Measurements from ENCODE around the gene SYT14.
"Not testable (repeated sequence)": the region's sequence is repeated elsewhere in the genome, so short reads cannot be mapped to it uniquely, and the experiment has no call there.

The SYT14 gene

GRCh38 chr1:210031473-210031872 lies 93.5 kb downstream of the SYT14 start:
- no peak for DNase-seq

DNA sequence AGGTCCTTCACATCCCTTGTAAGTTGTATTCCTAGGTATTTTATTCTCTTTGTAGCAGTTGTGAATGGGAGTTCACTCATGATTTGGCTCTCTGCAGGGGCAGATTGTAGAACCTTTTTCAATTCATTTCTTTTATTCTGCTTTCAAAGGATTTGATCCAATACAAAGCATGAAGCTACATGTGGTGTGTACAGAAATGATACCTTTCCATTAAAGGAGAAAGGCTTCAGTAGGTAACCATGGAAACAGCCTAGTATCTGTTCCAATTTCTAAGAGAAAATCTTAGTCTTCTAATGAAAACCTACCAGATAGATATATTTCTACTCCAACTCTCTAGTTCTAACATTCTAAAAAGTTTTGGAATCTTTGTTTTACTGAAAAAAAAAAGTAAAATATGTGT lies 105.0 kb downstream of the SYT14 start:
- DNase-seq, result no peak

DNA sequence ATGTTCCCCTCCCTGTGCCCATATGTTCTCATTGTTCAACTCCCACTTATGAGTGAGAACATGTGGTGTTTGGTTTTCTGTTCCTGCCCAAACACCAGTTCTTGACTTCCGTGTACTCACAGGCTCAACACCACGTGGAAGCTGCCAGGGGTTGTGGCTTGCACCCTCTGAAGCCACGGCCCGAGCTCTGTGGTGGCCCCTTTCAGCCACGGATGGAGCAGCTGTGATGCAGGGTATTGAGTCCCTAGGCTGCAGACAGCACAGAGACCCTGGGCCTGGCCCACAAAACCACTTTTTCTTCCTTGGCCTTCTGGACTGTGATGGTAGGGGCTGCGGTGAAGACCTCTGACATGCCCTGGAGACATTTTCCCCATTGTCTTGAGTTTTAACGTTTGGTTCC lies 111.6 kb downstream of the SYT14 start:
- DNase-seq, result no peak

DNA sequence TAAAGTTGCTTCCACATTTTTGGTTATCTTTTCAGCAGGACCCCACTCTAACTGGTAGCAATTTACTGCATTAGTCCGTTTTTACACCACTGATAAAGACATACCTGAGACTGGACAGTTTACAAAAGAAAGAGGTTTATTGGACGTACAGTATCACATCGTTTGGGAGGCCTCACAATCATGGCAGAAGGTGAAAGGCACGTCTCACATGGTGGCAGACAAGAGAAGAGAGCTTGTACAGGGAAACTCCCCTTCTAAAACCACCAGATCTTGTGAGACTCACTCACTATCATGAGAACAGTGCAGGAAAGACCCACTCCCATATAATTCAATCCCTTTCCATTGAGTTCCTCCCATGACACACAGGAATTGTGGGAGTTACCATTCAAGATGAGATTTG lies 112.5 kb downstream of the SYT14 start:
- DNase-seq, result not testable (repeated sequence)

GRCh38 chr1:210053126-210053525 lies 115.1 kb downstream of the SYT14 start:
- no peak for DNase-seq

DNA sequence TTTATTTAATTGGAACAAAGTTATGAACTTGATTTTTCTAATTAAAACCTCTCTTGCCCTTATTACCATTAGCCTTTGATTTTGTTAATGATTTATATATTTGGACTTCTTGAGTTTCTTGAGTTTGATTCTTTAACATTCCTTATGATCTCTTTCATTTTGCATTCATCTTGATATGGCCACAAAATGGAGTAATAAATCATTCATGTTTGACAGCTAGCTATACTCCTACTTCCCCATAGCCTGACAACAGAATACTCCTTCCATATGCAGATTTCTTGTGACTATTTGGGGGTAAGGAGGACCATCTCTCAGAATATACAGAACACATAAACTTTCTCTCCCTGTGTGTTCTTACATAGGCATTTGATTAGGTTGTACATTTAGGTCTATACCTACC lies 119.6 kb downstream of the SYT14 start:
- DNase-seq, result no peak

GRCh38 chr1:210061992-210062391 lies 124.0 kb downstream of the SYT14 start:
- DNase-seq, result no peak

DNA sequence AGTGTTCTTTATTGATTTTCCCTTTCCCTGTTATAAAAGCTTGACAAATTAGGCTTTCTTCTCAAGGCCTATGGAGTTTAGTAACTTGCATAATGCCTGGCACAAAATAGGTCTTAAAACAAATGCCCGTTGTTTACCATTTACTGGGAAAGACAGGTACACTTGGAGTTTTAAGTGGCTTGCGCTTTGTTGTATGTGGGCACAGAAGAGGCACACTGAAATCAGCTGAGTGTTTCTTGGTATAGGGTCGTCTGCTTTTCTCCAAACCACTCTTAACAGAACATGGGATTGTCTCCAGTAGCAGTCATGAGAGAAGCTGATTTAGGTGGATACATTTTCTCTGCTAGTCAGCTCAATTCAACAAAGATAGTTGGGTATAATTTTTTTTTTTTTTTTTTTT lies 132.5 kb downstream of the SYT14 start:
- no peak for DNase-seq

GRCh38 chr1:210072129-210072528 lies 134.1 kb downstream of the SYT14 start:
- DNase-seq, result no peak

DNA sequence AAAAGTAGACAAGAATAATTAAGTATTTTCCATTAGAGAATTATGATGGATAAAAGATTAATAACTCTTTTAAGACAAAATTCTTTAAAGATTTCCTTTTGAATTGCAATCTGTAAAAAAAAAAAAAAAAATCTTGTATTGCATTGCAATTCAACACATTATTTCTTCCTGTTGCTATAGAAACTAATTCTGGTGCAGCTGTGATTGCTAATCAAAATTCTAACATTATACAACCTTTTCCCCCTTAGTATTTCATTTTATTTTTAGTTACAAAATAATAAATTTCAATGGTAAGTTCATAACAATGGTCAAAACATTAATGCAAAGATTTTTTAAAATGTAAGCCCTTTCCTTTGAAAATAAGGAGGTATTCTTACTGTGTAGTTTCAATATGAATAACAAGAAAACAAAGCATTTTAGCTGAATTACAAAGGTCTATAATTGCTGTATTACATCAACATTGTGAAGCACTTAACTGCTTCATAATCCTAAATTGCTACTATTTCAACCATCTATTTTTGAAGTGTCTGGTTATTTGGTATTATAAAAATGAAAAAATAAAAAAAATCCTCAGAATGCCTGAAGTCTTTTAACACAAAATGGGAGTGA lies 135.0 kb downstream of the SYT14 start:
- DNase-seq, result no peak

- DNase-seq, result no peak
Observed at GRCh38 chr1:210074904-210075303, 136.9 kb downstream of the SYT14 start.

- no peak for DNase-seq
Observed at GRCh38 chr1:210076620-210077019, 138.6 kb downstream of the SYT14 start.

DNA sequence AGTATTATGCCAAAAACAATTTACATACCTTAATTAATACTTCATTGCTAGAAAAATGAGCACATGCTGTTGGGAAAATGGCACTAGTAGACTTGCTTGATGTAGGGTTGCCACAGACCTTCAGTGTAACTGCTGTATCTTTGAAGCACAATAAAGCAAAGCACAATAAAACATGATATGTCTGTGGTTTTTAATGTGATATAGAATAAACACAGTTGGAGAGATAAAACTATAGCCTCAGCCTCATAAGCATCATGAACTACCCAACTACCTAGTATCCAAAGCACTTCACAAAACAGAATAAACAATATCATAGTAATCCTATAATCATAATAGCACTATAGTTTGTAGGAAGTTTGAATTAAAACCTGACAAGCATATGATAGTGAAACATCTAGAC lies 143.5 kb downstream of the SYT14 start:
- DNase-seq, result no peak

DNA sequence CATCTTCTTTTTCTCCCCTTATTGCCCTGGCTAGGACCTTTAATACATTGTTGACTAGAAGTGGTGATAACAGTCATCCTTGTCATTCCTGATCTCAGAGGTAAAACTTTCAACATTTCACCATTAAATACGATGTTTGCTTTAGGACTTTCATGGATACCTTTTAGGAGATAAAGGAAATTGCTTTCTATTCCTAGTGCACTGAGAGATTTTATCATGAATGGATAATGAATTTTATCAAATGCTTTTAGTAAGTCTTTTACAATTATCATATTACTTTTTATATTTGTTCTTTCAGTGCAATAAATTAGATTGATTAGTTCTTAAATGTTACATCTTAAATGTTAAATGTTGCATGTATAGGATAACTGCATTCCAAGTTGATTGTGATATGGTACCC lies 147.3 kb downstream of the SYT14 start:
- DNase-seq, result no peak

DNA sequence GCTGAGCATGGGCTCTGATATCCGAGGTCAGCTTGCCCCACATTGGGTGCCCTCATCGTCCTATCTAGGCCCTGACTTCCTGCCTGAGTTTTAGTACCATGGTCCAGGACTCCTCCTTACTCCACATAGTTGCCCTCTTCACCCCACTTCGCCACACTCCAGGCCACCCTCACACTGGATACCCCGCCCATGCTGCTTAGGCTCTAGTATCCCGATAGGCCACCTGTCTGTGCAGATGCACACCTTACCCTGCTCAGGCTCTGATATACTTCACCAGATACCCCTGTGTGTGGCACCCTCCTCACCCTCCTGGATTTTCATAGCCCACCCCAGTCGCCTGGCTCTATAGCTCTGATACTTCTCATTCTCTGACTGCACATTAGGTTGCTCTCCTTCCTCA lies 149.0 kb downstream of the SYT14 start:
- no peak for DNase-seq

DNA sequence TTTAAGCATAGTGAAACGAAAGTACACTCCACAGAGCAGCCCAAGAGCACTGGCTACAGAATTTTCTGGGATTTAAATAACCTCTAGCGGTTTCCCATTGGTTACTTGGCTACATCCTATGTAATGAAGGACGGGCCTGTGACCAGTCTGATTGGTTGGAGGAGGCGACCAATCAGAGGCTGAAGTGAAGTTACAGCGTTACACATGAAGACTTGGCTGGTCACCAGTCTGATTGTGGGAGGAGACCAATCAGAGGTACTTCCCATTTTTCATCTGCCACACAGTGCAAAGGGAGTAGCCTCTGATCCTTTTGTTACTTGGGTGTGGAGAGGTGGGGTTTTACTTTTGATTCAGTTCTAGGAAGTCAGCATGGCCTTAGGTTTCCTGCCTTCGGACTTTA lies 151.8 kb downstream of the SYT14 start:
- no peak for DNase-seq

GRCh38 chr1:210092366-210092765 lies 154.3 kb downstream of the SYT14 start:
- DNase-seq, result no peak

DNA sequence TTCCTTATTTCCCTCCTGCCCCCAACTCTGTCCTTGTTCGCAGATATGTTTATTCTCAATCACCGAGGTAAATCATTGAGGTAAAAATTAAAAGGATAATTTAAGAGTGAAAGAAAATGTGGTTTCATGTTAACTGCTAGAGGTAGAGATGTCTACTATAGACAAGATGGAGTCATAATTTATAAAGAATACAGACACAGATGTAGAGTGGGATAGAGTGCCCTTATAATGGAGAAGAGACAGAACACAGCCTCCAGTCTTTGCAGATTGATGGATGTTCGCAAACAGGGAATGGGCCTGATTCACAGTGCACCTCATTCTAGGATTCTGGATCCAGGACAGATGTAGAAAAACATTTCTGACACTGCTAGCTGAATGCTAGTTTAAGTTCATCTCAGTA lies 155.4 kb downstream of the SYT14 start:
- no peak for DNase-seq

DNA sequence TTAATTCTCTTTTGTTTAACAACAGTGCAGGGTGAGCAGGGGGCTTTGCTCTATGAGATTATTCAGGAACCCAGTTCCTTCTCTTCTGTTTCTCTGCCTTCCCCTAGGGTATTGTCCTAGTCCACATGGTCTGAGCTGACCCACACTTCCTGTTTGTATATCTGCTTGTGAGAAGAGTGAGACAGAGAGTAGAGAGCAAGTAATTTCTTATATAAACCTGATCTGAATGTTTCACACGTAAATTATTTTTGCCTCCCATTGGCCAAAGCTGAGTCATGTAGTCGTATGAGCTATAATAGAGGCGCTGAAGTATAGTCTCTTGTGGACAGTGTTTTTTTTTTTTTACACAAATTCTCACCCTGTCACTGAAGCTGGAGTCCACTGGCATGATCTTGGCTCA lies 160.3 kb downstream of the SYT14 start:
- no peak for DNase-seq

DNA sequence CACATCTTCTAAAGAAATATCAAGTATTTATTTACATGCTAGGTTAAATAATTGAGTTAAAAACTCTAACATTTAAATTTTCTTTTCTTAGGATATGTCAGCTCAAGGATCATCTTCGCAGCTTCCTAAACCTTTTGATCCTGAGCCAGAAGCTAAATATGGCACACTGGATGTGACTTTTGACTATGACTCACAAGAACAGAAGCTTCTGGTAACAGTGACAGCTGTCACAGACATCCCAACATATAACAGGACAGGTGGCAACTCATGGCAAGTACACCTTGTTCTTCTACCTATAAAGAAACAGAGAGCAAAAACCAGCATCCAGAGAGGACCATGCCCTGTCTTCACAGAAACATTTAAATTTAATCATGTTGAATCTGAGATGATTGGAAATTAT lies 161.9 kb downstream of the SYT14 start:
- no peak for DNase-seq

DNA sequence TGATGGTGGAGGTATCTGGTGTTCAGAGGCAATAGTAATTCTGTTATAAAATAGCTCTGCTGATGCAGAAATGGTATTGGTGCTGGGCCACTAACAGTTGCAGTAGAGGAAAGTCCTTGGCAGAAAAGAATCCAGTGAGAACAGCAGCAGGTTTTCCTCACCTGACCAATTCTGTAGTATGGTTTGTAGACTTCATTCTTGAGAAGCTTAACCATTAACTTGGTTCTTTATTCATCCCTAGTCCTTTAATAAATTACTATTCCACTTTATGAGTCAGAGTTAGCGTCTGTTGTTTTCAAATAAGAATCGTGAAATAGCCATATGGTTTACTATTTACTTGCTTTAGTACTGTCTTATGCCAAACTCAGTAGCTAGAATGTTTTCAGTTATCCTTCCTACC lies 166.1 kb downstream of the SYT14 start:
- no peak for DNase-seq

DNA sequence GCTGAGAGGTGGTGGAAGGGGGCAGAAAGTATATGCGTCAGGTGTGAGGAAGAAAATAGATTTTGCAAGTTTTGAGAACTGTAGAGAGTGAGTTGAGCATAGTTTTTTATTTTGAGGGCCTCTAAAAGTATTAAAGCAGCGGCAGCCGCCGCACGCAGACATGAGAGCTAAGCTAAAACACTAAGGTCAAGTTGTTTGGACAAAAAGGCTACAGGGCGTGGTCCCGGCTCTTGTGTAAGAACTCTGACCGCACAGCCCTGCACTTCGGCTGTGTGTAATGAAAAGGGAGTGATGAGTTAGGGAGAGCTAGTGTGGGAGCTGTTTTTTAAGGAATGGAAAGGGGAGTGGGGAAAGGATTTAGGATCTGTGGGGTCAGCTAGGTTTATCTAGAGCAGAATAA lies 174.9 kb downstream of the SYT14 start:
- not testable (repeated sequence) for DNase-seq

GRCh38 chr1:210117198-210117597 lies 179.2 kb downstream of the SYT14 start:
- DNase-seq, result no peak

GRCh38 chr1:210117681-210118170 lies 179.7 kb downstream of the SYT14 start:
- DNase-seq, result no peak

- no peak for DNase-seq
Observed at GRCh38 chr1:210123383-210123782, 185.4 kb downstream of the SYT14 start.

Data from activated CD4-positive, alpha-beta T cell treated with anti-CD3 and anti-CD28 coated beads, Interleukin-2, amount 50 U/mL, for 1 hour (primary cell).